GM12891 (cell line): Measurements from ENCODE around the gene FTO.

ENCODE experiments used
- POLR2A ChIP-seq: IDR thresholded peaks from 2 replicates; pipeline ENCODE4 v1.6.1; 2011; ENCODE audit warnings: low read depth, low read length, control low read depth
- POLR2AphosphoS5 ChIP-seq: IDR thresholded peaks from 2 replicates; pipeline ENCODE4 v1.6.1; 2011; ENCODE audit warnings: low read depth, low read length, control low read depth
- TAF1 ChIP-seq: IDR thresholded peaks from 2 replicates; pipeline ENCODE4 v1.6.1; 2011; ENCODE audit warnings: low read depth, low read length, control low read depth

DNA sequence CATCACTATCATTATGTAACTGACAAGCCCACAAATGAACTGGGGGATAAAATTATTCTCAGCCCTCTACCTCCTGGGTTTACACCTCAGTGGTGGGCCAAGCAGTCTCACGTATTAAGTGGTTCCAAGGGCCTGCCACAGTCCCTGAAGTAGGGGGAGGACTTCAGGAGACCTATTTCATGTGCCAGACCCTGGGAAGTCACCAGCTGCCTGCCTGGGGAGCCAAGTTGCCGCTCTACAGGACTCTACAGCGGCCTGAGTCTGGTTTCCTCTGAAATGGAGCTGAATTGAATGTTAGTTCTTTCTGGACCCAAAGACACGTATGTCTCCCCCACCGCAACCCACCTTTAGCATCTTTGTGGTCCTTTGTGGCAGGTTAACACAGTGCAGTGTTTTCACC is 395.7 kb downstream of the FTO start:
- TF ChIP-seq POLR2A (no peak), TAF1 (no peak), POLR2AphosphoS5 (no peak)
